Spinal cord (tissue), 10 donors: ENCODE data around the gene MED31. TPM values are rescaled to one million over a fixed set of nuclear protein-coding genes. Genes with fewer than 3 reads are reported as not detected.

ENCODE experiments used
- DNase-seq, 6 donors: peaks; one replicate each; pipeline versions ENCODE4 v3.0.0 to v3.0.0-alpha.2; 2013 to 2015; ENCODE audit warnings: low spot score in 6 of 6, low read depth in 4 of 6
- H3K27ac ChIP-seq: one replicate; pipeline ENCODE4 v1.5.1; 2013; ENCODE audit warnings: low read depth, low read length, control low read depth
- H3K27me3 ChIP-seq: one replicate; pipeline ENCODE4 v1.6.1; 2013; ENCODE audit warnings: low read length; ENCODE audit not compliant: control insufficient read depth, insufficient read depth
- H3K36me3 ChIP-seq: one replicate; pipeline ENCODE4 v1.6.1; 2013; ENCODE audit warnings: low read length; ENCODE audit not compliant: control insufficient read depth, insufficient read depth
- H3K4me1 ChIP-seq: one replicate; pipeline ENCODE4 v1.6.1; 2013; ENCODE audit warnings: low read length; ENCODE audit not compliant: control insufficient read depth, insufficient read depth
- H3K4me3 ChIP-seq: one replicate; pipeline ENCODE4 v1.5.1; 2013; ENCODE audit warnings: low read depth, low read length, control low read depth
- H3K9me3 ChIP-seq: one replicate; pipeline ENCODE4 v1.6.1; 2013; ENCODE audit warnings: low read length; ENCODE audit not compliant: control insufficient read depth, insufficient read depth
- WGBS: methylation state at CpG from one replicate; pipeline ENCODE4 v1.1.5; 2013; ENCODE audit warnings: missing lambda C conversion rate; ENCODE audit not compliant: insufficient coverage; 5-methylcytosine and 5-hydroxymethylcytosine counted together
- polyA plus RNA-seq, 2 donors: library from polyadenylated mRNA; unstranded; fragments of 120-200 nt; gene quantifications; one replicate each; pipeline ENCODE4 v1.2.1, GENCODE V29; 2013; ENCODE audit not compliant: insufficient read length in 2 of 2
- total RNA-seq, 2 donors: library from RNA; depleted of rRNA in 1 of 2; stranded (reverse); fragments of 120-200 nt in 1 of 2; fragments of >200 nt in 1 of 2; gene quantifications; one replicate each; pipeline versions ENCODE4 v1.2.3 to v1.2.4, GENCODE V29; 2013 to 2014
- donor health status: healthy.

The MED31 gene
- total and polyA plus RNA-seq, 4 donors: 15.8 to 27.6 (median 23.1) TPM

- Histone ChIP-seq H3K36me3 (peaks cover 12% of the 10 kb centered on the region), H3K4me1 (peaks cover 20% of the 10 kb centered on the region), H3K27me3 (no peaks in the 10 kb centered on the region), H3K9me3 (no peaks in the 10 kb centered on the region), H3K4me3 (no peak overlapping the region), H3K27ac (no peak overlapping the region)
- no CpG with 5 or more reads among the region's 5 CpGs for WGBS
- no peak for DNase-seq
These were observed 7.8 kb downstream of the MED31 start for GRCh38 chr17:6643451-6644125.

GRCh38 chr17:6642592-6642991, 8.8 kb downstream of the MED31 start:
- Histone ChIP-seq H3K4me1 (peaks cover 29% of the 10 kb centered on the region), H3K4me3 (no peak overlapping the region), H3K9me3 (no peaks in the 10 kb centered on the region), H3K27ac (no peak overlapping the region), H3K27me3 (no peaks in the 10 kb centered on the region), H3K36me3 (peaks cover 21% of the 10 kb centered on the region)
- DNase-seq: no peak
- WGBS: no CpG with 5 or more reads among the region's 2 CpGs

GRCh38 chr17:6641247-6641863, 10.1 kb downstream of the MED31 start:
- Histone ChIP-seq H3K4me3 (peak overlapping the region; percentile 88), H3K36me3 (peaks cover 29% of the 10 kb centered on the region), H3K27ac (peak overlapping the region; percentile 94), H3K27me3 (no peaks in the 10 kb centered on the region), H3K9me3 (no peaks in the 10 kb centered on the region), H3K4me1 (peaks cover 35% of the 10 kb centered on the region)
- WGBS: 6% methylated on average over 18 of the region's 20 CpGs
- DNase-seq: no peak

GRCh38 chr17:6640536-6641246, 10.7 kb downstream of the MED31 start, which contains the start of the genes KIAA0753 and TXNDC17:
Gene KIAA0753, minus strand, starts transcription at chr17:6640711. Its CDS starts 5,608 bp downstream, at chr17:6635103.
Gene TXNDC17, plus strand, starts transcription at chr17:6641060. Its CDS starts 23 bp downstream, at chr17:6641083.
- no peaks in the 10 kb centered on the region for H3K9me3 ChIP-seq
- WGBS: under 1% methylated on average over 52 of the region's 52 CpGs
- H3K27ac ChIP-seq: peak within 1 kb of the TSS; percentile 94
- H3K36me3 ChIP-seq: peaks cover 29% of the 10 kb centered on the region
- peaks cover 35% of the 10 kb centered on the region for H3K4me1 ChIP-seq
- peak within 1 kb of the TSS; percentile 88 for H3K4me3 ChIP-seq
- DNase-seq: peak; percentile 83 to 98 (median 93)
- H3K27me3 ChIP-seq: no peaks in the 10 kb centered on the region

GRCh38 chr17:6639586-6640535, 11.5 kb downstream of the MED31 start:
- H3K4me3 ChIP-seq: peak overlapping the region; percentile 88
- peaks cover 29% of the 10 kb centered on the region for H3K36me3 ChIP-seq
- peak overlapping the region; percentile 94 for H3K27ac ChIP-seq
- peaks cover 35% of the 10 kb centered on the region for H3K4me1 ChIP-seq
- no peaks in the 10 kb centered on the region for H3K27me3 ChIP-seq
- no peaks in the 10 kb centered on the region for H3K9me3 ChIP-seq
- no peak for DNase-seq
- WGBS: under 1% methylated on average over 62 of the region's 67 CpGs

- DNase-seq: no peak
- Histone ChIP-seq H3K36me3 (peaks cover 31% of the 10 kb centered on the region), H3K4me1 (peaks cover 35% of the 10 kb centered on the region), H3K27me3 (no peaks in the 10 kb centered on the region), H3K27ac (no peak overlapping the region), H3K9me3 (no peaks in the 10 kb centered on the region), H3K4me3 (peak overlapping the region; percentile 88)
- 52% methylated on average over 13 of the region's 15 CpGs for WGBS
These were observed 12.3 kb downstream of the MED31 start for GRCh38 chr17:6639014-6639585.

- Histone ChIP-seq H3K27ac (no peak overlapping the region), H3K27me3 (no peaks in the 10 kb centered on the region), H3K36me3 (peaks cover 30% of the 10 kb centered on the region), H3K9me3 (no peaks in the 10 kb centered on the region), H3K4me1 (peaks cover 35% of the 10 kb centered on the region), H3K4me3 (no peak overlapping the region)
- DNase-seq: no peak
- WGBS: 87% methylated on average over 24 of the region's 24 CpGs
These were observed 13.1 kb downstream of the MED31 start for GRCh38 chr17:6638046-6638908.

- Histone ChIP-seq H3K36me3 (peaks cover 30% of the 10 kb centered on the region), H3K27me3 (no peaks in the 10 kb centered on the region), H3K9me3 (no peaks in the 10 kb centered on the region), H3K4me1 (peaks cover 35% of the 10 kb centered on the region), H3K4me3 (no peak overlapping the region), H3K27ac (no peak overlapping the region)
- no peak for DNase-seq
- 92% methylated on average over 6 of the region's 6 CpGs for WGBS
These were observed 14.0 kb downstream of the MED31 start for GRCh38 chr17:6637458-6637840.
